GM12878 (cell line): Measurements from ENCODE around the gene FKBP14. TPM values are rescaled to one million over a fixed set of nuclear protein-coding genes. Genes with fewer than 3 reads are reported as not detected.

ENCODE experiments used
- ATAC-seq: fragments of 200-7000 bp; cut with Tn5 transposase; 3 replicates; pipeline ENCODE4 v1.9.1; 2020; ENCODE audit warnings: mild to moderate bottlenecking, moderate library complexity
- BruUV-seq: library from RNA; stranded (reverse); fragments of 400-500 nt; replicated peaks from 2 replicates; lab custom pipeline; 2021; lab: Mats Ljungman, UMichigan
- CTCF ChIA-PET: fragments of 300-600 bp; sonication (Branson Sonifier 250); formaldehyde crosslinking; extraction: SDS; loops from one replicate; lab custom pipeline; 2021; ENCODE audit warnings: inconsistent platforms; lab: Yijun Ruan, JAX
- POLR2A ChIA-PET: fragments of 350-600 bp; formaldehyde crosslinking; extraction: SDS; loops from one replicate; lab custom pipeline; 2021; ENCODE audit warnings: inconsistent platforms; lab: Charles Lee
- RAD21 ChIA-PET: fragments of 300-600 bp; sonication (Branson Sonifier 250); formaldehyde crosslinking; loops from one replicate; lab custom pipeline; 2023; ENCODE audit warnings: antibody characterized with exemption; ENCODE audit not compliant: unreplicated experiment; lab: Charles Lee
- SMC1A ChIA-PET: fragments of 300-600 bp; sonication (Branson Sonifier 250); formaldehyde crosslinking; loops from one replicate; lab custom pipeline; 2023; ENCODE audit not compliant: unreplicated experiment, uncharacterized antibody; lab: Charles Lee
- DNase-seq: peaks from one replicate; pipeline ENCODE4 v3.0.0-alpha.2; 2011; ENCODE audit warnings: low read depth, low spot score
- FAIRE-seq: peaks from 3 replicates; lab custom pipeline; 2011; peaks lifted over from hg19 to GRCh38; lab: Jason Lieb, UNC
- H2AFZ ChIP-seq: 2 replicates; pipeline ENCODE4 v1.6.0; 2011; ENCODE audit warnings: low read depth, low read length, control low read depth; ENCODE audit not compliant: control insufficient read depth
- H3K27ac ChIP-seq: 2 replicates; pipeline ENCODE4 v1.5.1; 2011; ENCODE audit warnings: control low read depth; ENCODE audit not compliant: control insufficient read depth, insufficient read depth
- H3K27me3 ChIP-seq, 2 experiments: replicated peaks in 1 of 2; 2 replicates each; pipeline versions ENCODE4 v1.6.0 to v1.6.1; 2011; ENCODE audit warnings: low read length in 1 of 2; ENCODE audit not compliant: control insufficient read depth in 2 of 2, insufficient read depth in 2 of 2
- H3K36me3 ChIP-seq, 2 experiments: 2 replicates each; pipeline ENCODE4 v1.5.1; 2011; ENCODE audit warnings: low read length in 1 of 2; ENCODE audit not compliant: control insufficient read depth in 2 of 2, insufficient read depth in 2 of 2
- H3K4me1 ChIP-seq: 2 replicates; pipeline ENCODE4 v1.6.1; 2011; ENCODE audit warnings: mild to moderate bottlenecking, low read length, moderate library complexity, mixed read lengths; ENCODE audit not compliant: control insufficient read depth, insufficient read depth
- H3K4me2 ChIP-seq: 2 replicates; pipeline ENCODE4 v1.6.0; 2011; ENCODE audit warnings: control low read depth; ENCODE audit not compliant: control insufficient read depth, insufficient read depth
- H3K4me3 ChIP-seq: fragments of 200-600 bp; sonication (generic); 2 replicates; pipeline ENCODE4 v1.5.1; 2016
- H3K79me2 ChIP-seq: 2 replicates; pipeline ENCODE4 v1.6.0; 2011; ENCODE audit warnings: low read length; ENCODE audit not compliant: control insufficient read depth, insufficient read depth
- H3K9ac ChIP-seq: 2 replicates; pipeline ENCODE4 v1.8.0; 2011; ENCODE audit warnings: low read length, control low read depth, mixed read lengths; ENCODE audit not compliant: control insufficient read depth, insufficient read depth
- H3K9me3 ChIP-seq: replicated peaks from 3 replicates; pipeline ENCODE4 v1.5.1; 2011; ENCODE audit warnings: mild to moderate bottlenecking, low read length; ENCODE audit not compliant: control insufficient read depth, insufficient read depth
- H4K20me1 ChIP-seq: 2 replicates; pipeline ENCODE4 v1.6.0; 2011; ENCODE audit not compliant: control insufficient read depth, insufficient read depth
- NR2C1 ChIP-seq: fragments of 450-650 bp; IDR thresholded peaks from 2 replicates; pipeline ENCODE4 v1.6.1; 2017; ENCODE audit warnings: antibody characterized with exemption, mild to moderate bottlenecking, moderate library complexity
- WGBS: methylation state at CpG from one replicate; pipeline ENCODE4 v1.1.6; 2016; ENCODE audit warnings: low lambda C conversion rate; ENCODE audit not compliant: insufficient replicate concordance, insufficient coverage; ENCODE audit errors: missing lambda C conversion rate; 5-methylcytosine and 5-hydroxymethylcytosine counted together
- in situ Hi-C: fragments of 300-500 bp; cut with MboI; formaldehyde crosslinking; loops from 9 replicates; pipeline ENCODE4 v1.14.3; 2018; ENCODE audit warnings: mixed read lengths
- intact Hi-C: fragments of 100-400 bp; cut with micrococcal nuclease; formaldehyde crosslinking; loops from one replicate; pipeline ENCODE4 v1.14.2; 2022; ENCODE audit not compliant: unreplicated experiment
- polyA plus RNA-seq, 11 experiments: library from polyadenylated mRNA; depleted of rRNA in 4 of 11; unstranded in 6 of 11; stranded (reverse) in 5 of 11; fragments of >200 nt; fragmentation: Nextera tagmentation in 4 of 11; fragmentation: Illumina TruSeq in 1 of 11; extraction: Ambion mirVana in 4 of 11; extraction: Trizol in 1 of 11; gene quantifications; 1 replicate in 1 of 11; 2 replicates in 10 of 11; pipeline versions ENCODE4 v1.2.1 to v1.2.3, GENCODE V29; 2011 to 2016; ENCODE audit warnings: inconsistent platforms in 2 of 11, missing spikeins in 2 of 11, low read depth in 1 of 11
- total RNA-seq, 4 experiments: library from RNA; depleted of rRNA in 3 of 4; stranded (reverse); fragments of >200 nt in 3 of 4; fragmentation: Illumina TruSeq in 1 of 4; extraction: Trizol in 1 of 4; gene quantifications; 2 replicates each; pipeline versions ENCODE4 v1.2.1 to v1.2.3, GENCODE V29; 2013 to 2021
- TF ChIP-seq, protein P1 (sequence below), 3 experiments: IDR thresholded peaks in 2 of 3; conservative IDR thresholded peaks in 1 of 3; 2 replicates each; pipeline ENCODE4 v1.5.1; 2011; ENCODE audit warnings: low read depth in 3 of 3, low read length in 3 of 3, mild to moderate bottlenecking in 3 of 3, control low read depth in 2 of 3, moderate library complexity in 2 of 3, inconsistent platforms in 1 of 3, mixed read lengths in 1 of 3; ENCODE audit not compliant: control insufficient read depth in 2 of 3, insufficient read depth in 1 of 3; ENCODE audit errors: extremely low read depth in 1 of 3
- TF ChIP-seq, protein P2 (sequence below): fragments of 450-650 bp; IDR thresholded peaks from 2 replicates; pipeline ENCODE4 v1.6.1; 2017; ENCODE audit warnings: antibody characterized with exemption, mild to moderate bottlenecking, moderate library complexity

FKBP14 gene
- total and polyA plus RNA-seq, 10 of the 15 experiments (the other 5 are each of a cell fraction or from before 2014, with no cell fraction given): 2.7 to 8.9 (median 5.6) TPM

DNA sequence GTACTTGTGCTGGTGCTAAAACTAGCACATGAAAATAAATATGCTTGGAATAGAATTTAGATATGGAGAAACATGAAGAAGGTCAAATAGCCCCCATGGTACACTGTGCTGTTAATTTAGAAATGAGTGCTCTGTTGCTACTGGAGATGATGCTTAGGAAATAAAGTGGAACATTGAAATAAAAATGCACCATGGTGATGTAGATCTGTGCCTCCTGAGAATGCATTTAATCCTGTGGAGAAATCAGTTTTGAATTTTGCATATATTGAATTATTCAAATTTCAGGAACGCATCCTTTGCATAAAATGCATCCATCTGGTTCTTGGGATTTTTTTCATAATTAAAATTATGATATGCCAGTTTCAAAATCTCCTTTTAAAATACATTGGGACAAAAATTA lies 46.2 kb upstream of the FKBP14 start:
- Histone ChIP-seq H3K79me2 (no peaks in the 10 kb centered on the region), H3K36me3 (no peaks in the 10 kb centered on the region; a peak in 2 of 4 replicates), H2AFZ (no peak overlapping the region), H3K9me3 (no peaks in the 10 kb centered on the region), H4K20me1 (no peaks in the 10 kb centered on the region), H3K27ac (no peak overlapping the region), H3K9ac (no peak overlapping the region), H3K4me2 (no peak overlapping the region), H3K27me3 (no peaks in the 10 kb centered on the region), H3K4me1 (no peaks in the 10 kb centered on the region)
- 92% methylated on average over 1 of the region's 1 CpG for WGBS
- ATAC-seq (no peak), DNase-seq (no peak)
- no TSS peak for BruUV-seq
- ChIA-PET POLR2A (interaction anchor here (0.7 kb wide), 1 partner anchor 1232 kb away, joined by 4 read pairs; no protein-coding TSS in a partner anchor), SMC1A (interaction anchor here (0.9 to 2.1 kb wide), 7 partner anchors 9 to 194 kb away, joined by 3 to 6 read pairs (median 5); no protein-coding TSS in a partner anchor), RAD21 (interaction anchor here (0.6 to 1.7 kb wide), 3 partner anchors 11 to 1237 kb away, joined by 3 to 7 read pairs (median 5); no protein-coding TSS in a partner anchor), CTCF (interaction anchor here (0.7 to 7.7 kb wide), 9 partner anchors 9 to 491 kb away, joined by 3 to 96 read pairs (median 4); no protein-coding TSS in a partner anchor)
- intact Hi-C loops (no loop called here), in situ Hi-C loops (loop anchor here (10.0 to 25.0 kb wide), 2 partner anchors 318 to 435 kb away; no protein-coding TSS in a partner anchor)
- no peak for TF ChIP-seq NR2C1
- TF ChIP-seq, protein P1, sequence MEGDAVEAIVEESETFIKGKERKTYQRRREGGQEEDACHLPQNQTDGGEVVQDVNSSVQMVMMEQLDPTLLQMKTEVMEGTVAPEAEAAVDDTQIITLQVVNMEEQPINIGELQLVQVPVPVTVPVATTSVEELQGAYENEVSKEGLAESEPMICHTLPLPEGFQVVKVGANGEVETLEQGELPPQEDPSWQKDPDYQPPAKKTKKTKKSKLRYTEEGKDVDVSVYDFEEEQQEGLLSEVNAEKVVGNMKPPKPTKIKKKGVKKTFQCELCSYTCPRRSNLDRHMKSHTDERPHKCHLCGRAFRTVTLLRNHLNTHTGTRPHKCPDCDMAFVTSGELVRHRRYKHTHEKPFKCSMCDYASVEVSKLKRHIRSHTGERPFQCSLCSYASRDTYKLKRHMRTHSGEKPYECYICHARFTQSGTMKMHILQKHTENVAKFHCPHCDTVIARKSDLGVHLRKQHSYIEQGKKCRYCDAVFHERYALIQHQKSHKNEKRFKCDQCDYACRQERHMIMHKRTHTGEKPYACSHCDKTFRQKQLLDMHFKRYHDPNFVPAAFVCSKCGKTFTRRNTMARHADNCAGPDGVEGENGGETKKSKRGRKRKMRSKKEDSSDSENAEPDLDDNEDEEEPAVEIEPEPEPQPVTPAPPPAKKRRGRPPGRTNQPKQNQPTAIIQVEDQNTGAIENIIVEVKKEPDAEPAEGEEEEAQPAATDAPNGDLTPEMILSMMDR (IDR thresholded peaks at IDR 0.05 in 2 of 3, conservative IDR thresholded peaks at IDR 0.05 in 1 of 3; ENCODE audit: control insufficient read depth in 2 of 3, extremely low read depth in 1 of 3, insufficient read depth in 1 of 3, low read depth in 3 of 3, low read length in 3 of 3): no peak
- TF ChIP-seq, protein P2, sequence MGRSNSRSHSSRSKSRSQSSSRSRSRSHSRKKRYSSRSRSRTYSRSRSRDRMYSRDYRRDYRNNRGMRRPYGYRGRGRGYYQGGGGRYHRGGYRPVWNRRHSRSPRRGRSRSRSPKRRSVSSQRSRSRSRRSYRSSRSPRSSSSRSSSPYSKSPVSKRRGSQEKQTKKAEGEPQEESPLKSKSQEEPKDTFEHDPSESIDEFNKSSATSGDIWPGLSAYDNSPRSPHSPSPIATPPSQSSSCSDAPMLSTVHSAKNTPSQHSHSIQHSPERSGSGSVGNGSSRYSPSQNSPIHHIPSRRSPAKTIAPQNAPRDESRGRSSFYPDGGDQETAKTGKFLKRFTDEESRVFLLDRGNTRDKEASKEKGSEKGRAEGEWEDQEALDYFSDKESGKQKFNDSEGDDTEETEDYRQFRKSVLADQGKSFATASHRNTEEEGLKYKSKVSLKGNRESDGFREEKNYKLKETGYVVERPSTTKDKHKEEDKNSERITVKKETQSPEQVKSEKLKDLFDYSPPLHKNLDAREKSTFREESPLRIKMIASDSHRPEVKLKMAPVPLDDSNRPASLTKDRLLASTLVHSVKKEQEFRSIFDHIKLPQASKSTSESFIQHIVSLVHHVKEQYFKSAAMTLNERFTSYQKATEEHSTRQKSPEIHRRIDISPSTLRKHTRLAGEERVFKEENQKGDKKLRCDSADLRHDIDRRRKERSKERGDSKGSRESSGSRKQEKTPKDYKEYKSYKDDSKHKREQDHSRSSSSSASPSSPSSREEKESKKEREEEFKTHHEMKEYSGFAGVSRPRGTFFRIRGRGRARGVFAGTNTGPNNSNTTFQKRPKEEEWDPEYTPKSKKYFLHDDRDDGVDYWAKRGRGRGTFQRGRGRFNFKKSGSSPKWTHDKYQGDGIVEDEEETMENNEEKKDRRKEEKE: no peak
- TF ChIP-seq, all 136 proteins: peak for 0
- FAIRE-seq: no peak
- H3K4me3 ChIP-seq: no peak overlapping the region
